ENCODE results near the gene DST. TPM values are rescaled to one million over a fixed set of nuclear protein-coding genes. Genes with fewer than 3 reads are reported as not detected.

DST gene
- total and polyA plus RNA-seq, 7 donors: 62.5 to 791 (median 495) TPM

- 15 to 32% methylated on average over 2 of the region's 2 CpGs for WGBS, 2 donors
- Histone ChIP-seq H3K4me3 (no peak overlapping the region), H3K4me1 (peaks cover 0 to 97% (median 71%) of the 10 kb centered on the region in 4 donors), H3K27me3 (no peaks in the 10 kb centered on the region), H3K36me3 (peaks cover 4 to 76% (median 10%) of the 10 kb centered on the region in 4 donors), H3K9me3 (no peaks in the 10 kb centered on the region), H3K27ac (peak overlapping the region; percentile 63 to 96 (median 82))
- intact Hi-C loops (cut with DNase I): no loop called here
- TF ChIP-seq EP300 (IDR thresholded peaks at IDR 0.05): peak; percentile 26 to 91 (median 86)
- TF ChIP-seq CTCF (IDR thresholded peaks at IDR 0.05): no peak
- TF ChIP-seq POLR2A (IDR thresholded peaks at IDR 0.05): no peak
- TF ChIP-seq POLR2AphosphoS5 (IDR thresholded peaks at IDR 0.05): peak; percentile 42 to 77 (median 72)
- no peak for DNase-seq
Measured at GRCh38 chr6:56514395-56514794, 128.3 kb downstream of the DST start.

- H3K36me3 ChIP-seq: peaks cover 0 to 76% (median 16%) of the 10 kb centered on the region in 4 donors
Measured at GRCh38 chr6:56513631-56514030, 129.1 kb downstream of the DST start.

GRCh38 chr6:56511591-56511990 is 131.1 kb downstream of the DST start:
- Histone ChIP-seq H3K27ac (peak overlapping the region; percentile 20 to 96 (median 82)), H3K4me3 (no peak overlapping the region), H3K9me3 (no peaks in the 10 kb centered on the region), H3K27me3 (no peaks in the 10 kb centered on the region), H3K4me1 (peaks cover 0 to 97% (median 80%) of the 10 kb centered on the region in 4 donors), H3K36me3 (peaks cover 0 to 85% (median 18%) of the 10 kb centered on the region in 4 donors)
- no peak for DNase-seq
- 70 to 82% methylated on average over 2 of the region's 2 CpGs for WGBS, 2 donors
- no peak for TF ChIP-seq POLR2AphosphoS5 (IDR thresholded peaks at IDR 0.05)
- TF ChIP-seq CTCF (IDR thresholded peaks at IDR 0.05): no peak
- no peak for TF ChIP-seq POLR2A (IDR thresholded peaks at IDR 0.05)
- TF ChIP-seq EP300 (IDR thresholded peaks at IDR 0.05): no peak
- intact Hi-C loops (cut with DNase I): no loop called here

More at GRCh38 chr6:56513631-56514030, 129.1 kb downstream of the DST start:
- Histone ChIP-seq H3K27me3 (no peaks in the 10 kb centered on the region), H3K4me3 (no peak overlapping the region), H3K9me3 (no peaks in the 10 kb centered on the region), H3K27ac (peak overlapping the region; percentile 63 to 96 (median 82)), H3K4me1 (peaks cover 0 to 97% (median 77%) of the 10 kb centered on the region in 4 donors)
- TF ChIP-seq EP300 (IDR thresholded peaks at IDR 0.05): no peak
- TF ChIP-seq CTCF (IDR thresholded peaks at IDR 0.05): no peak
- TF ChIP-seq POLR2AphosphoS5 (IDR thresholded peaks at IDR 0.05): no peak
- TF ChIP-seq POLR2A (IDR thresholded peaks at IDR 0.05): no peak
- no peak for DNase-seq
- WGBS, 2 donors: 94 to 97% methylated on average over 1 of the region's 1 CpG
- intact Hi-C loops (cut with DNase I): no loop called here

- WGBS, 2 donors: 18 to 54% methylated on average over 3 of the region's 3 CpGs
- no peak for DNase-seq
- no peak overlapping the region for H3K4me3 ChIP-seq
- H3K4me1 ChIP-seq: peaks cover 0 to 97% (median 80%) of the 10 kb centered on the region in 4 donors
- no peaks in the 10 kb centered on the region for H3K27me3 ChIP-seq
- H3K36me3 ChIP-seq: peaks cover 0 to 87% (median 18%) of the 10 kb centered on the region in 4 donors
- intact Hi-C loops (cut with DNase I): no loop called here
- H3K9me3 ChIP-seq: no peaks in the 10 kb centered on the region
- H3K27ac ChIP-seq: peak overlapping the region; percentile 20 to 96 (median 82)
- TF ChIP-seq POLR2AphosphoS5 (IDR thresholded peaks at IDR 0.05): no peak
- TF ChIP-seq CTCF (IDR thresholded peaks at IDR 0.05): no peak
- no peak for TF ChIP-seq EP300 (IDR thresholded peaks at IDR 0.05)
- TF ChIP-seq POLR2A (IDR thresholded peaks at IDR 0.05): no peak
Measured at GRCh38 chr6:56510984-56511531, 131.6 kb downstream of the DST start.
